C4-2B (cell line): ENCODE measurements around the gene TGM2.

Experiments
- ZFX ChIP-seq: fragments of 450-650 bp; IDR thresholded peaks from 2 replicates; pipeline ENCODE4 v1.6.1; 2017
- TF ChIP-seq, protein P1 (sequence below): fragments of 450-650 bp; conservative IDR thresholded peaks from 2 replicates; pipeline ENCODE4 v1.5.1; 2017; ENCODE audit warnings: mild to moderate bottlenecking

DNA sequence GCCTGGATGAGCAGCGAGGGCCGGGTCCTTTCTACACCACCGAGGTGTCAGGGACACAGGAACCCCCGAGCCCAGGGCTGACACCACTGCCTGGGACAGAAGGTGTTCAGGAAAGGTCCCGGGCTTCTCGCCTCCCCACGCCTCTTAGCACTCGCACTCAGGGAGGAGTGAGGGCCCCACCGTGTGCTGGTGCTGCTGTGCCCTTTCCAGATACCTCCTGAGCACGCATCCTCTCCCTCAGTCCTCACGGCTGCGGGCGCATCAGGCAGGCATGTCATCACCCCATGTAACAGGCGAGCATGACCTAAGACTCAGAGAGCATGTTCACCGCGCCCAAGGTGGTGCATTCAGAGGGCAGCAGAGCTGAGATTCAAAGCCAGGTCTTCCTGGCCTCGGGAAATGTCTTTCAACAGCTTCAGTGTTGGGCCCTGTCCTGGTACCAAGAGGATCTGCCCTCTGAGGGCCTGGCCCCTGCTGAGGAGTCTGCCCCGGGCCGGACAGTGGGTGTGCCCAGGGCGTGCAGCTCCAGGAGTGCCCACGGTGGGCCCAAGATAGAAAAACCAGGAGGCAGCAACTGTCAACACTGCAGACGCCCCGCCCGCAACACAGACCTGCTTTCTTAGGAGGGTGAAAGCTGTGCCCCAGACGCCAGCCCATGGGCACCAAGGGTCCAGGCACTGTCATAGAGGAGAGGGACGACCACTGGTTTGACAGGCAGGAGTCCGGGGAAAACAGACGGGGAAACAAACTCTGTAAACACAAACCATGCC lies 29.2 kb downstream of the TGM2 start:
- TF ChIP-seq, protein P1, sequence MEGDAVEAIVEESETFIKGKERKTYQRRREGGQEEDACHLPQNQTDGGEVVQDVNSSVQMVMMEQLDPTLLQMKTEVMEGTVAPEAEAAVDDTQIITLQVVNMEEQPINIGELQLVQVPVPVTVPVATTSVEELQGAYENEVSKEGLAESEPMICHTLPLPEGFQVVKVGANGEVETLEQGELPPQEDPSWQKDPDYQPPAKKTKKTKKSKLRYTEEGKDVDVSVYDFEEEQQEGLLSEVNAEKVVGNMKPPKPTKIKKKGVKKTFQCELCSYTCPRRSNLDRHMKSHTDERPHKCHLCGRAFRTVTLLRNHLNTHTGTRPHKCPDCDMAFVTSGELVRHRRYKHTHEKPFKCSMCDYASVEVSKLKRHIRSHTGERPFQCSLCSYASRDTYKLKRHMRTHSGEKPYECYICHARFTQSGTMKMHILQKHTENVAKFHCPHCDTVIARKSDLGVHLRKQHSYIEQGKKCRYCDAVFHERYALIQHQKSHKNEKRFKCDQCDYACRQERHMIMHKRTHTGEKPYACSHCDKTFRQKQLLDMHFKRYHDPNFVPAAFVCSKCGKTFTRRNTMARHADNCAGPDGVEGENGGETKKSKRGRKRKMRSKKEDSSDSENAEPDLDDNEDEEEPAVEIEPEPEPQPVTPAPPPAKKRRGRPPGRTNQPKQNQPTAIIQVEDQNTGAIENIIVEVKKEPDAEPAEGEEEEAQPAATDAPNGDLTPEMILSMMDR: no peak
- TF ChIP-seq ZFX: no peak
